ENCODE data around the gene VIM.

Gene VIM

DNA sequence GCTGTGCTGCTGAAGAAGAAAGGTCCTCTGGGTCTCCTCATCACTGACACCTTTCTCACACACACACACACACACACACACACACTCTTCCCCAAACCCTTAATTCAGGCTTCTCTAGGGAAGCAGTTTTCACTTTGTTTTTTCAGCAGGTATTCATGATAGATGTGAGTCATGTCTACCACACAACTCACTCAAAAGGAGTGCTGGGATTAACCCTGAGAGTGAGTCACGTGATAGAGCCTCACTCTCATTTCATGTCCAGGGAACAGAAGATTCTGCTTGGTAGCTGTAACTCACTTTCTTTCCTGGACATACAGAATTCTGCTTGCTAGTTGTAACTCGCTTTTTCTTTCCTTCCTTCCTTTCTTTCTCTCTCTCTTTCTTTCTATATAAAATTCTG, 45.4 kb downstream of the VIM start:
- in situ Hi-C loops (cut with HindIII; ENCODE audit: low sequenced_read_pairs): no loop called here
- DNase-seq (ENCODE audit: low read depth): no peak
- TF ChIP-seq, protein P1, sequence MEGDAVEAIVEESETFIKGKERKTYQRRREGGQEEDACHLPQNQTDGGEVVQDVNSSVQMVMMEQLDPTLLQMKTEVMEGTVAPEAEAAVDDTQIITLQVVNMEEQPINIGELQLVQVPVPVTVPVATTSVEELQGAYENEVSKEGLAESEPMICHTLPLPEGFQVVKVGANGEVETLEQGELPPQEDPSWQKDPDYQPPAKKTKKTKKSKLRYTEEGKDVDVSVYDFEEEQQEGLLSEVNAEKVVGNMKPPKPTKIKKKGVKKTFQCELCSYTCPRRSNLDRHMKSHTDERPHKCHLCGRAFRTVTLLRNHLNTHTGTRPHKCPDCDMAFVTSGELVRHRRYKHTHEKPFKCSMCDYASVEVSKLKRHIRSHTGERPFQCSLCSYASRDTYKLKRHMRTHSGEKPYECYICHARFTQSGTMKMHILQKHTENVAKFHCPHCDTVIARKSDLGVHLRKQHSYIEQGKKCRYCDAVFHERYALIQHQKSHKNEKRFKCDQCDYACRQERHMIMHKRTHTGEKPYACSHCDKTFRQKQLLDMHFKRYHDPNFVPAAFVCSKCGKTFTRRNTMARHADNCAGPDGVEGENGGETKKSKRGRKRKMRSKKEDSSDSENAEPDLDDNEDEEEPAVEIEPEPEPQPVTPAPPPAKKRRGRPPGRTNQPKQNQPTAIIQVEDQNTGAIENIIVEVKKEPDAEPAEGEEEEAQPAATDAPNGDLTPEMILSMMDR (IDR thresholded peaks at IDR 0.05; ENCODE audit: low read depth, low read length, missing control alignments): no peak
- no peak overlapping the region for H3K4me3 ChIP-seq (ENCODE audit: low read depth, low read length)

DNA sequence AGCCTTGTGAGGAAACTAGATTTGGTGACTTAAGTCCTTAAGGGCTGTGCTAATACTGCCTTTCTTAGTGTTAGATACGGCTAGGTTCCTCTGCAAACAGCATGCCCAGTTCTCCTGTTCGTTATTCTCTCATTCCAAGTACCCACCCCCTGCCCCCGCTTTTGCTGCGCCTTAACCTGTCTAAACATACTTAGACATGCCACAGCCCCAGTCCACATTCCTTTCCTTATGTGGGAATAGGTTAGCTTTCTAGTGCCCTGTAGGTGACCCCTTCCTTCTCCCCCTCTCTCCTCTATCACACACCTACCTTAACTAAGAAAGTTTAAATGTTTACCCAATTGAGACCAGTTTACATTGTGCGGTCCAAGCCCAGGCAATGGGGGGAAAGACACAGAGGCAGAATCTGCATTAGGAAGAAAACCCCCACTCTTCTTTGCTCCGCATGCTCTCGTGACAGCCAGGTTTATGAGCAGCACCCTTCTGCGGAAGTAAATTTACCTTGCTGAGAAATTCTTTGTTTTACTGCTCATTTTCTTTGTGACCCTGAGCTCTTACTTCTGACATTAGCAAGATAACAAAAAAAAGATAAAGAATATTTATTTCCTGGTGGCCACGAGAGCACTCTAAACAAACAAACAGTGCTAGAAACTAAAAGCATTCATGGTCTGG, 48.8 kb downstream of the VIM start:
- no peak overlapping the region for H3K4me3 ChIP-seq (ENCODE audit: low read depth, low read length)
- in situ Hi-C loops (cut with HindIII; ENCODE audit: low sequenced_read_pairs): loop anchor here (25.0 kb wide), 1 partner anchor 310 kb away; no protein-coding TSS in a partner anchor
- DNase-seq (ENCODE audit: low read depth): no peak
- TF ChIP-seq, protein P1 (IDR thresholded peaks at IDR 0.05; ENCODE audit: low read depth, low read length, missing control alignments): no peak

DNA sequence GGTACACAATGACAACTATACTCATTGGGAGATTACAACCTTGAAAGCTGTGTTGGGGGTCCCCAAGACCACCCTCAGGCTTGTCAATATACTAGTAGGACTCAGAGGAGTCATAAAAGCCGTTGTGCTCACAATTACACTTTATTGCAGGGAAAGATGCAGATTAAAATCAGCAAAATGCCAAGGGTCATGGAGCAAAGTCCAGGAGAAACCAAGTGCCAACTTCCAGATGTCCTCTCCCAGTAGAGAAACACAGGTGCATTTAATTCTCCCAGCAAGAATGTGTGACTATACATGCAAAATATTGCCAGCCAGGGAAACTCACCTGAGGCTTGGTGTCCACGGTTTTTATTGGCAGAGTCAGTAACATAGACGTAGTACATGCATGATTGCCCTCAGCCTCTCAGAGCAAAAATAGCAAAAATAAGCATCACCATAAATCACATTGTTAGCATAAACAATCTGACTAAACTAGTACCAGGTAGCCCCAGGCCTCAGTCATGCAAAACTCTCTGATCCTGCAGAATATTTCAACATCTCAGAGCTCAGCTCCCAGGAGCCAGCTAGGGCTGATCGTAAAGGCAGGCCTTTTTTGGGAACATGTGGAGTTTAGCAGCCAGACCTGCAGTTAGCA, 50.7 kb downstream of the VIM start:
- H3K4me3 ChIP-seq (ENCODE audit: low read depth, low read length): no peak overlapping the region
- DNase-seq (ENCODE audit: low read depth): no peak
- TF ChIP-seq, protein P1 (IDR thresholded peaks at IDR 0.05; ENCODE audit: low read depth, low read length, missing control alignments): no peak
- in situ Hi-C loops (cut with HindIII; ENCODE audit: low sequenced_read_pairs): loop anchor here (25.0 kb wide), 1 partner anchor 309 kb away; no protein-coding TSS in a partner anchor

DNA sequence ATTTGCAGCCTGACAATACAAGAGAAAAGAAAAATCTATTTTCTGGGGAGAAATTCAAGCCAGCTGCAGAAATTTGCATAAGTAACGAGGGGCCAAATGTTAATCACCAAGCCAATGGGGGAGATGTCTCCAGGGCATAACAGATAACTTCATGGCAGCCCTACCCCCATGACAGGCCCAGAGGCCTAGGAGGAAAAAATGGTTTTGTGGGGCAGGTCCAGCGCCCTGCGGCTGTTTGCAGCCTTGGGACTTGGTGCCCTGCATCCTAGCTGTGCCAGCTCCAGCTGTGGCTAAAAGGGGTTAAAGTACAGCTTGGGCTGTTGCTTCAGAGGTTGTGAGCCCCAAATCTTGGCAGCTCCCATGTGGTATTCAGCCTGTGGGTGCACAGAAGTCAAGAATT, 54.3 kb downstream of the VIM start:
- no peak overlapping the region for H3K4me3 ChIP-seq (ENCODE audit: low read depth, low read length)
- in situ Hi-C loops (cut with HindIII; ENCODE audit: low sequenced_read_pairs): loop anchor here (25.0 kb wide), 1 partner anchor 305 kb away; no protein-coding TSS in a partner anchor
- TF ChIP-seq, protein P1 (IDR thresholded peaks at IDR 0.05; ENCODE audit: low read depth, low read length, missing control alignments): no peak
- DNase-seq (ENCODE audit: low read depth): no peak

DNA sequence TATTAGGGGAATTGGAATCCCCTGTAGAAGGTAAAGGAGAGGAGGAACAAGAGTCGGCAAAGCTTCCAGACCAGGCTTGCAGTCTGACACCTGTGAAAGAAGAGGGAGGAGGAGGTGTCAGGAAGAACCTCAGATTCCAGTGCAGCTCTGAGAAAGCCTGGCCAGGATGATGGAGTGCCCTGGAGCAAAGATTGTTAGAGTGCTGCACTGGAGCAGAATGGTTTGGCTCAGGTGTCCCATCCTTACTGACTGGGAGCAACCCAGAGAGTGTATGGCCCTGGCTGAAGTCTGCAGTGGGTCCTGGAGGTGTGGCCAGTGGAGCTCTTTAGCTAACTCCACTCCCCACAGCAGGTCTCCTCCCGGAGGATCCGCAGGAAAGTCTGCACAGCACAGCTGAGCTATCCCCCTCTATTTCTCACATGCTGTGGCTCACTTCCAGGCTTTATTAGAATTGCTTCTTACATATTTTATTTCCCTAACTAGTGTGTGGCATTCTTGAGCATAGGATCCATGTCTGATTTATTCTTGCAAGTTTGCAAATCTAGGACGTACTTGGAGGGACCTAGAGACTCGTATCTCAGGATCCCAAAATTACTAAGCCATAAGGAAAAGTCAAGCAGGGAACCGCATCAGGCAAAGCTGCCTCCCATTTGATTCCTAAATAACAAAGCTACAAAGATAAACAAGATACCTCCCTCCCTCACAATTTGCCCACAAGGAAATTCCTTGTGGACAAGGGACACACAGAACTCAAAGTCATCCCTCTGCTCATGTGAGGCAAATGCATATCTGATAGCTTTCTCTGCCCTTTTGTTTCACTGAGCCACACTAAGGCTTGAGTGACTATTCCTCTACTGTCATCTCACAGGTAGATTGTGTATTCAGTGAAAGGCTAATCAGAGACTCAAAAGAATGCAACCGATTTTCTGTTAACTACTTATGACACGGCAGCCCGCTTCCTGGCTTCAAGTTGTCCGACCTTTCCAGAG, 58.8 kb downstream of the VIM start:
- no peak for DNase-seq (ENCODE audit: low read depth)
- TF ChIP-seq, protein P1 (IDR thresholded peaks at IDR 0.05; ENCODE audit: low read depth, low read length, missing control alignments): no peak
- in situ Hi-C loops (cut with HindIII; ENCODE audit: low sequenced_read_pairs): loop anchor here (25.0 kb wide), 1 partner anchor 300 kb away; no protein-coding TSS in a partner anchor

More for the DNA sequence above, 58.8 kb downstream of the VIM start:
- H3K4me3 ChIP-seq (ENCODE audit: low read depth, low read length): no peak overlapping the region

Data from astrocyte of the cerebellum (primary cell).